ENCODE data around the gene ACSS1. TPM values are rescaled to one million over a fixed set of nuclear protein-coding genes. Genes with fewer than 3 reads are reported as not detected.

The ACSS1 gene
- total RNA-seq, 2 donors from 2014 or later, result 25.6 to 26.4 TPM

DNA sequence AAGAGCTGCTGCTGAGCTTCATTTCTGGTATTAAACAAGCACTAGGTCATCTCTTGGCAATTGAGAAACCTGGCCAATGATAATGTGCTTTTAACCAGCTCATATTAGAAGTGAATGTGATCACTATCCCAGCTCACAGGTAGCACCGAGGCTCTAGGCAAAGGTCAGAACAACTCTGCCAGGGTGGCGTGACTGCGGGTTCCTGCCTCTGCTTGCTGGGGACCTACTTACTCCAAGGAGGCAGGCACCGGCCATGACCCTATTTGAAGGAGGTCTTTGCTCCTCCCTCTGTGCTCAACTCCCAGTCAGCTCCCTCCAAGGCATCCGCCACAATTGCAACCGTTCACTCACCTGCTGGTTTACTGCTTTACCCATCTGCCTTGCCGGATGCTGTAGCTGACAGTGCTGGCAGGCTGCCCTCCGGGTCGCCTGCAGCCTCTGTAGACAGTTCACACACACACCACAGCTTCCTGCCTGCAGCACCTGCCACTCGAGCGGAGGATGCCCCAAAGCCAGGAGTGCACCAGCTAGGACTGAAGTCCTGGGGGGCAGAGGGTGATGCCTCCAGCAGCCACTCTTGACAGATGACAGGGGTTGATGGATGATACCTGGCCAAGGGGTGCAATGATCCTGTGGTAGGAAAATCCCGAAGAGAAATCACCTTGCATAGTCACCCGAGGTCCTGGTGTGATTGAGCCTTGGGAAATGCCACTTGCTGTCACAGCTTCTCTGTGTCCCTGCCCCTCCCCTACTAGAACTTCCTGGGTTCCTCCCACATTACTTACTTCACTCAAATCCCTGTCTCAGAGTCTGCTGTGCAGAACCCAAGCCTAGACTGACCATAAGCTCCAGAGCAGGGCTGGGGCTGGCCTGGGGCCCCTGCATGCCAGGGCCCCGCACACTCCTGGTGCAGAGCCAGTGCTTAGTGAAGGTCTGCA is 32.8 kb upstream of the ACSS1 start:
- Histone ChIP-seq H3K36me3 (no peaks in the 10 kb centered on the region), H3K27me3 (peaks cover 0 to 1% of the 10 kb centered on the region in 2 donors), H3K9me3 (no peaks in the 10 kb centered on the region), H3K27ac (no peak overlapping the region), H3K4me1 (no peaks in the 10 kb centered on the region), H3K4me3 (no peak overlapping the region)
- DNase-seq (ENCODE audit: low spot score), result no peak
- TF ChIP-seq, protein P1, sequence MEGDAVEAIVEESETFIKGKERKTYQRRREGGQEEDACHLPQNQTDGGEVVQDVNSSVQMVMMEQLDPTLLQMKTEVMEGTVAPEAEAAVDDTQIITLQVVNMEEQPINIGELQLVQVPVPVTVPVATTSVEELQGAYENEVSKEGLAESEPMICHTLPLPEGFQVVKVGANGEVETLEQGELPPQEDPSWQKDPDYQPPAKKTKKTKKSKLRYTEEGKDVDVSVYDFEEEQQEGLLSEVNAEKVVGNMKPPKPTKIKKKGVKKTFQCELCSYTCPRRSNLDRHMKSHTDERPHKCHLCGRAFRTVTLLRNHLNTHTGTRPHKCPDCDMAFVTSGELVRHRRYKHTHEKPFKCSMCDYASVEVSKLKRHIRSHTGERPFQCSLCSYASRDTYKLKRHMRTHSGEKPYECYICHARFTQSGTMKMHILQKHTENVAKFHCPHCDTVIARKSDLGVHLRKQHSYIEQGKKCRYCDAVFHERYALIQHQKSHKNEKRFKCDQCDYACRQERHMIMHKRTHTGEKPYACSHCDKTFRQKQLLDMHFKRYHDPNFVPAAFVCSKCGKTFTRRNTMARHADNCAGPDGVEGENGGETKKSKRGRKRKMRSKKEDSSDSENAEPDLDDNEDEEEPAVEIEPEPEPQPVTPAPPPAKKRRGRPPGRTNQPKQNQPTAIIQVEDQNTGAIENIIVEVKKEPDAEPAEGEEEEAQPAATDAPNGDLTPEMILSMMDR (IDR thresholded peaks at IDR 0.05), result no peak

DNA sequence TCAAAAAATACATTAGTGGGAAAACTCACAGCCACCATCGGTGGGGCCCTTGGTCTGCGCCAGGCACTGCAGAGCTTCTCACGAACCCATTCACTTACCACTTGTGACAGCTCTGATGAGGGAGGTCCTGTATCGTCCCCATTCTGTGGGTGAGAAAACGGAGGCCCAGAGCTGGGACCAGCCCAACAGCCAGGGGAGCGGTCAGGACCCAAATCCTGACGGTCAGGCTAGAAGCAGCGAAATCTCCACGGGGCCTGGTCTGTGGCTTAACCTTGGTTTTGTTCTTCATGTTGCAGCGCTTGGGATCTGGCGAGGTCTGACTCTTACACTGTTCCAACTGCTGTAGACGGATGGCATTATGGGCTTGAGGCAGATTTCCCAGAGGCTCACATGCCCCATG is 31.7 kb upstream of the ACSS1 start:
- Histone ChIP-seq H3K27ac (no peak overlapping the region), H3K36me3 (no peaks in the 10 kb centered on the region), H3K4me1 (peaks cover 0 to 3% of the 10 kb centered on the region in 2 donors), H3K27me3 (peaks cover 6 to 10% of the 10 kb centered on the region in 2 donors), H3K9me3 (no peaks in the 10 kb centered on the region), H3K4me3 (no peak overlapping the region)
- TF ChIP-seq, protein P1 (IDR thresholded peaks at IDR 0.05), result no peak
- no peak for DNase-seq (ENCODE audit: low spot score)

DNA sequence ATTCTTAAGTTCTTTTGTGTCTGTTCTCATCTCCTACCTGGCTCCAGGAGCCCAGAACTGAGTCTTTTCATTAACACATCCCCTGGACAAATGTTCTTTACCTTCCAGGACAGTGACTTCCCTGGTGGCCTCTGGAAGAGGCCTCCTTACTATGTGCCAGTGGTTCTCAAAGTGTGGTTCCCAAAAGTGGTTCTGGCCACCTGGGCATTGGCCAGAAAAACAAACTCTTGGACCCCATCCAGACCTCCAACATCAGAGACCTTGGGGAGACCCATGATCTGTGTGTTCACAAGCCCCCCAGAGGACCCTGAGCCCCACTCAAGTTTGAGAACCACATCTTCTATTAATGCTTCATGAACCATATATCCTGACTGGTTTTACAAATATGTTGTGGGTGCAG is 31.2 kb upstream of the ACSS1 start:
- TF ChIP-seq, protein P1 (IDR thresholded peaks at IDR 0.05), result no peak
- no peak overlapping the region for H3K4me3 ChIP-seq
- no peaks in the 10 kb centered on the region for H3K9me3 ChIP-seq
- H3K27ac ChIP-seq, result no peak overlapping the region
- no peaks in the 10 kb centered on the region for H3K36me3 ChIP-seq
- peaks cover 0 to 9% of the 10 kb centered on the region in 2 donors for H3K4me1 ChIP-seq
- H3K27me3 ChIP-seq, result peaks cover 12 to 15% of the 10 kb centered on the region in 2 donors
- DNase-seq (ENCODE audit: low spot score), result no peak

DNA sequence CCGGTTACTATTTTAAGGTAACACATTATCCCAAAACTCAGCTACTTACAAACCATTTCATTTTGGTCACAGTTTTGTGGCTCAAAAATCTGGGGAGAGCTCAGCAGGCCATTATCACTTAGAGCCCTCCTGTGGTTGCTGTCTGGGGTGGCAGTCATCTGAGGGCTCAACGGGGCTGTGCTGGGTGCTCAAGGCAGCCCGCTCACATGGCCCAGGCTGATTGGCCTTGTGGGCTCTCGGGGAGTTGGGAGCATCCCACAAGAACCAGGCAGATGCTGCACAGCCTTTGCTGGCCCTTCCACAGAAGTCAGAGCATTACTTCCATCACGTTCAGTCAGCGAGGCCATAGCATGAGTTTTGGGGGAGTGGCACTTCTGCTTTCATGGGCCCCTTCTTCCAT is 30.3 kb upstream of the ACSS1 start:
- H3K27me3 ChIP-seq, result peaks cover 18 to 23% of the 10 kb centered on the region in 2 donors
- DNase-seq (ENCODE audit: low spot score), result no peak
- H3K36me3 ChIP-seq, result no peaks in the 10 kb centered on the region
- H3K4me3 ChIP-seq, result no peak overlapping the region
- H3K27ac ChIP-seq, result no peak overlapping the region
- H3K4me1 ChIP-seq, result peaks cover 0 to 17% of the 10 kb centered on the region in 2 donors
- no peaks in the 10 kb centered on the region for H3K9me3 ChIP-seq
- TF ChIP-seq, protein P1 (IDR thresholded peaks at IDR 0.05), result no peak

DNA sequence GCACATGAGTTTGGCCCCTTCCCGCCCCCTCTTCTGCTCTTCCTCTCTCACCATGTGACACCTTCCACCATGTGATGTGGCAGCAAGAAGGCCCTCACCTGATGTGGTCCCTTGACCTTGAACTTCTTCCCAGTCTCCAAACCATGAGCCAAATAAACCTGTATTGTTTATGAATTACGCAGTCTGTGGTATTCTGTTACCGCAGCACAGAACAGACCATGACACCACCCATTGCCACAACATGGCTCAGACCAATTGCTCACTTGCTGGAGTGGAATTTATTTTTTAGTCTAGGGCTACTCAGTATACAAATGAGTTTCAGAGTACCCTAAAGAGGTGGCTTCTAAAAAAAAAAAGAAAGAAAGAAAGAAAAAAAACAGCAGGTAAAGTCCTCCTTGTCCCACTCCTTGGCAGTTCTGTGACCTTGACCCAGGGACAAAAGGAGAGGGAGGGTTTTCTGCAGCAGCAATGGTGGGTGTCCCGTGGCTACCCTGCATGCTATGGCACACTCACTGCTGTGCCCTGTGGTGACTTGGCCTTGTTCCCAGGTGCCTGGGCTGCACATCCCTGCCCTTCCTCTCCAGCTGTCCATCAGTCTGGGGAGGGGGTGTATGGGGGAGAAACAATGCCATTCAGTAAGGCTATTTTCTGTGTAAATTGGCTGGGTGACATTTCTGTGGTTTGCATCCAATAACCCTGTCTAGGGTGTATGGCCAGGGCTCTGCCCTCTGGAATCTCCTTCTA is 29.4 kb upstream of the ACSS1 start:
- Histone ChIP-seq H3K4me3 (no peak overlapping the region), H3K9me3 (no peaks in the 10 kb centered on the region), H3K36me3 (no peaks in the 10 kb centered on the region), H3K27ac (no peak overlapping the region), H3K27me3 (peaks cover 21 to 31% of the 10 kb centered on the region in 2 donors), H3K4me1 (peaks cover 0 to 23% of the 10 kb centered on the region in 2 donors)
- DNase-seq (ENCODE audit: low spot score), result no peak
- TF ChIP-seq, protein P1 (IDR thresholded peaks at IDR 0.05), result no peak

Measured in right atrium auricular region (tissue), 2 donors.